ENCODE measurements around the gene CSRP3.

- TF ChIP-seq CTCF (conservative IDR thresholded peaks at IDR 0.05) (no peak), EZH2 (IDR thresholded peaks at IDR 0.05; ENCODE audit: low read depth) (no peak)
Measured at GRCh38 chr11:19163617-19164016, 38.2 kb downstream of the CSRP3 start.
